ENCODE results near the gene LYRM2.

- TF ChIP-seq POLR2AphosphoS5 (IDR thresholded peaks at IDR 0.05; ENCODE audit: low read depth, low read length) = no peak
- no peak for TF ChIP-seq POLR2A (IDR thresholded peaks at IDR 0.05; ENCODE audit: low read depth, low read length)
Measured at GRCh38 chr6:89530982-89531381, 107.6 kb downstream of the LYRM2 start.

Measured in GM12891 (cell line).